K562 (cell line): ENCODE data around the gene FUT6. TPM values are rescaled to one million over a fixed set of nuclear protein-coding genes. Genes with fewer than 3 reads are reported as not detected.

Experiments
- BCOR ChIP-seq: fragments of 450-650 bp; IDR thresholded peaks from 2 replicates; pipeline ENCODE4 v1.6.1; 2016
- CHD1 ChIP-seq: fragments of 200-600 bp; sonication (generic); IDR thresholded peaks from one replicate; pipeline ENCODE4 v1.6.1; 2012; ENCODE audit warnings: mild to moderate bottlenecking, moderate library complexity, low read length, inconsistent platforms
- CREBBP ChIP-seq: IDR thresholded peaks from one replicate; pipeline ENCODE4 v1.6.1; 2012; ENCODE audit warnings: low read depth, mild to moderate bottlenecking, control low read depth, inconsistent platforms, low read length
- KDM1A ChIP-seq, 2 experiments: fragments of 450-650 bp; IDR thresholded peaks; 2 replicates each; pipeline ENCODE4 v1.6.1; 2016; ENCODE audit warnings: mild to moderate bottlenecking in 2 of 2
- KLF13 ChIP-seq: fragments of 450-650 bp; IDR thresholded peaks from 2 replicates; pipeline ENCODE4 v1.6.1; 2016; ENCODE audit warnings: missing genetic modification characterization, low read depth, mild to moderate bottlenecking, missing compliant biosample characterization, moderate library complexity, borderline replicate concordance
- MCM2 ChIP-seq: fragments of 450-650 bp; IDR thresholded peaks from 2 replicates; pipeline ENCODE4 v1.6.1; 2017; ENCODE audit warnings: low read depth, mild to moderate bottlenecking
- MEIS2 ChIP-seq: fragments of 450-650 bp; IDR thresholded peaks from 2 replicates; pipeline ENCODE4 v1.6.1; 2014; ENCODE audit warnings: mild to moderate bottlenecking; ENCODE audit not compliant: partially characterized antibody
- NONO ChIP-seq, 2 experiments: fragments of 200-400 bp in 1 of 2; fragments of 450-650 bp in 1 of 2; formaldehyde crosslinking in 1 of 2; IDR thresholded peaks; 2 replicates each; pipeline ENCODE4 v1.6.1; 2017; ENCODE audit warnings: low read depth in 2 of 2, mild to moderate bottlenecking in 2 of 2, moderate library complexity in 2 of 2, low read length in 1 of 2
- PHF8 ChIP-seq: fragments of 200-600 bp; sonication (generic); IDR thresholded peaks from 2 replicates; pipeline ENCODE4 v1.6.1; 2012; ENCODE audit warnings: mixed run types, mild to moderate bottlenecking, inconsistent platforms, low read length, moderate library complexity, borderline replicate concordance
- SAP30 ChIP-seq: fragments of 200-600 bp; sonication (generic); IDR thresholded peaks from 2 replicates; pipeline ENCODE4 v1.6.1; 2012; ENCODE audit warnings: borderline replicate concordance, low read depth, mild to moderate bottlenecking, moderate library complexity, low read length, control low read depth, inconsistent platforms; ENCODE audit not compliant: insufficient read depth, poor library complexity, severe bottlenecking
- SIN3A ChIP-seq, 2 experiments: fragments of 150-350 bp in 1 of 2; IDR thresholded peaks; 2 replicates each; pipeline ENCODE4 v1.6.1; 2011 to 2016; ENCODE audit warnings: borderline replicate concordance in 2 of 2, low read depth in 2 of 2, low read length in 2 of 2, mild to moderate bottlenecking in 2 of 2, moderate library complexity in 2 of 2; ENCODE audit not compliant: control insufficient read depth in 1 of 2
- ZBTB7A ChIP-seq: IDR thresholded peaks from 2 replicates; pipeline ENCODE4 v1.6.1; 2011; ENCODE audit warnings: low read depth, mild to moderate bottlenecking, low read length, moderate library complexity, borderline replicate concordance; ENCODE audit not compliant: control insufficient read depth
- ZSCAN29 ChIP-seq: fragments of 450-650 bp; IDR thresholded peaks from 2 replicates; pipeline ENCODE4 v1.6.1; 2017
- polyA plus RNA-seq, 8 experiments: library from polyadenylated mRNA; depleted of rRNA in 4 of 8; stranded (reverse) in 5 of 8; unstranded in 3 of 8; fragments of >200 nt; fragmentation: Nextera tagmentation in 2 of 8; fragmentation: Illumina TruSeq in 1 of 8; extraction: Ambion mirVana in 2 of 8; extraction: Trizol in 1 of 8; gene quantifications; 2 replicates each; pipeline versions ENCODE4 v1.2.1 to v1.2.3, GENCODE V29; 2011 to 2014; ENCODE audit warnings: inconsistent platforms in 1 of 8, missing spikeins in 1 of 8
- total RNA-seq, 7 experiments: library from RNA; depleted of rRNA in 6 of 7; stranded (reverse); fragments of >200 nt in 6 of 7; fragmentation: Illumina TruSeq in 2 of 7; extraction: Trizol in 2 of 7; gene quantifications; 2 replicates each; pipeline versions ENCODE4 v1.2.1 to v1.2.3, GENCODE V29; 2011 to 2021; ENCODE audit warnings: low replicate concordance in 1 of 7
- TF ChIP-seq, protein P1 (sequence below): sonication (generic); formaldehyde crosslinking; IDR thresholded peaks from 2 replicates; pipeline ENCODE4 v1.9.0; 2022; ENCODE audit warnings: mild to moderate bottlenecking, missing genetic modification reagents
- TF ChIP-seq, protein P2 (sequence below), 2 experiments: IDR thresholded peaks; 2 replicates each; pipeline ENCODE4 v1.6.1; 2011; ENCODE audit warnings: borderline replicate concordance in 1 of 2, control low read depth in 1 of 2, low read depth in 1 of 2, low read length in 1 of 2, mild to moderate bottlenecking in 1 of 2, mixed read lengths in 1 of 2, moderate library complexity in 1 of 2; ENCODE audit not compliant: insufficient read depth in 1 of 2, insufficient read length in 1 of 2, poor library complexity in 1 of 2, severe bottlenecking in 1 of 2; ENCODE audit errors: extremely low read depth in 1 of 2
- TF ChIP-seq, protein P3 (sequence below): fragments of 250-450 bp; sonication (Bioruptor Pico); IDR thresholded peaks from 2 replicates; pipeline ENCODE4 v1.4.0; 2020; ENCODE audit warnings: mild to moderate bottlenecking

Gene FUT6
- total and polyA plus RNA-seq, 9 of the 15 experiments (the other 6 are each of a cell fraction or from before 2014, with no cell fraction given): 0.04 TPM; not detected in 8

DNA sequence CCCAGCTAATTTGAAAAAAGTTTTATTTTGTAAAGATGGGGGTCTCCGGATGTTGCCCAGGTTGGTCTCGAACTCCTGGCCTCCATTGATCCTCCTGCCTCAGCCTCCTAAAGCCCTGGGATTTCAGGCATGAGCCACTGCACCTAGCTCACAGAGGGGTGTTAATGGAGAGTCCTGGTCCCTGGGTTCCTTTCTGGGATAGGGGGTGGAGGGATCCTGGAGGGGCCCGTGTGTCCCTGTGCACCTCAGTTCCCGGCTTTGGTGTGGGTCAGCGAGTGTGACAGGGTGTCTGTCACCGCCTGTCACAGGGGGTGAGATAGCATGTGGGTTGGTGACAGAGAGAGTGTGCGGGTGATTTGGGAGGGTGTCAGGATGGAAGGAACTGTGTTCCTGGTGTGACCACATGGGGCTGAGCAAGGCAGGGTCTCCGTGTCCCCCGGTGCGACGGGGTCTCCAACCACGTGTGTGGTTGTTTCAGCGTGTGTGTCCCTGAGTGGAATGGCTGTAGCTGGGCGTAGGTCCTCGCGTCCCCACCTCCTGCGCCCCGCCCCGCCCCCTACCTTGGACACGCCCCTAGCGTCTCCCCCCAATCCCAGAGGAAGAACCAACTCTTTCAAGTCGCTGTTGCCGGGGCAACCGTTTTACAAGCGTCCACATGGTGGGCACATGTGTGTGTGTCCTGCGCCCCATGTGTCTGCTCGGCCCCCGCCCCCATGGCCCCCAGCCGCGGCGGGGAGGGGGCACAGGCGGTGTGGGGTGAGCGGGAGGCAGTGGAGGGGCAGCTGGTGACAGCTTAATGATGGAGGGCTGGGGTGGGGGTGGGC lies 37.5 kb downstream of the FUT6 start (continued):
- TF ChIP-seq SIN3A (IDR thresholded peaks at IDR 0.05; ENCODE audit: borderline replicate concordance in 2 of 2, control insufficient read depth in 1 of 2, low read depth in 2 of 2, low read length in 2 of 2): peak in 1 of 2 experiments; percentile 91; a peak in 1 of 4 replicates
- TF ChIP-seq MEIS2: peak; percentile 89
- TF ChIP-seq BCOR: peak; percentile 12; the same call in 1 of the 2 replicates
- TF ChIP-seq KLF13 (tag): no peak
- TF ChIP-seq NONO (IDR thresholded peaks at IDR 0.05; ENCODE audit: low read depth in 2 of 2, low read length in 1 of 2): no peak
- TF ChIP-seq, protein P1, sequence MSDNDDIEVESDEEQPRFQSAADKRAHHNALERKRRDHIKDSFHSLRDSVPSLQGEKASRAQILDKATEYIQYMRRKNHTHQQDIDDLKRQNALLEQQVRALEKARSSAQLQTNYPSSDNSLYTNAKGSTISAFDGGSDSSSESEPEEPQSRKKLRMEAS: peak; percentile 73
- no peak for TF ChIP-seq MCM2
- no peak for TF ChIP-seq CHD1
- TF ChIP-seq, protein P2, sequence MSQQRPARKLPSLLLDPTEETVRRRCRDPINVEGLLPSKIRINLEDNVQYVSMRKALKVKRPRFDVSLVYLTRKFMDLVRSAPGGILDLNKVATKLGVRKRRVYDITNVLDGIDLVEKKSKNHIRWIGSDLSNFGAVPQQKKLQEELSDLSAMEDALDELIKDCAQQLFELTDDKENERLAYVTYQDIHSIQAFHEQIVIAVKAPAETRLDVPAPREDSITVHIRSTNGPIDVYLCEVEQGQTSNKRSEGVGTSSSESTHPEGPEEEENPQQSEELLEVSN (IDR thresholded peaks at IDR 0.05; ENCODE audit: borderline replicate concordance in 1 of 2, extremely low read depth in 1 of 2, insufficient read depth in 1 of 2, insufficient read length in 1 of 2, low read depth in 1 of 2, low read length in 1 of 2, poor library complexity in 1 of 2, severe bottlenecking in 1 of 2): peak in 1 of 2 experiments; percentile 20
- no peak for TF ChIP-seq ZSCAN29
- TF ChIP-seq KDM1A (IDR thresholded peaks at IDR 0.05): peak in 1 of 2 experiments; percentile 22; a peak in 2 of 4 replicates
- TF ChIP-seq PHF8: peak; percentile 31; the same call in 1 of the 2 replicates
- TF ChIP-seq, protein P3, sequence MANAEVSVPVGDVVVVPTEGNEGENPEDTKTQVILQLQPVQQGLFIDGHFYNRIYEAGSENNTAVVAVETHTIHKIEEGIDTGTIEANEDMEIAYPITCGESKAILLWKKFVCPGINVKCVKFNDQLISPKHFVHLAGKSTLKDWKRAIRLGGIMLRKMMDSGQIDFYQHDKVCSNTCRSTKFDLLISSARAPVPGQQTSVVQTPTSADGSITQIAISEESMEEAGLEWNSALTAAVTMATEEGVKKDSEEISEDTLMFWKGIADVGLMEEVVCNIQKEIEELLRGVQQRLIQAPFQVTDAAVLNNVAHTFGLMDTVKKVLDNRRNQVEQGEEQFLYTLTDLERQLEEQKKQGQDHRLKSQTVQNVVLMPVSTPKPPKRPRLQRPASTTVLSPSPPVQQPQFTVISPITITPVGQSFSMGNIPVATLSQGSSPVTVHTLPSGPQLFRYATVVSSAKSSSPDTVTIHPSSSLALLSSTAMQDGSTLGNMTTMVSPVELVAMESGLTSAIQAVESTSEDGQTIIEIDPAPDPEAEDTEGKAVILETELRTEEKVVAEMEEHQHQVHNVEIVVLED (CRISPR knock-in tag): no peak
- TF ChIP-seq CREBBP: no peak
- peak; percentile 66 for TF ChIP-seq ZBTB7A
- TF ChIP-seq SAP30: peak; percentile 26
